HG02870 (cell line): ENCODE results near the gene B3GALNT1.

Experiments
- ATAC-seq: cut with Tn5 transposase; IDR thresholded peaks from one replicate; pipeline ENCODE4 v1.9.1; 2021; ENCODE audit warnings: mild to moderate bottlenecking, moderate library complexity; ENCODE audit not compliant: unreplicated experiment

The B3GALNT1 gene

DNA sequence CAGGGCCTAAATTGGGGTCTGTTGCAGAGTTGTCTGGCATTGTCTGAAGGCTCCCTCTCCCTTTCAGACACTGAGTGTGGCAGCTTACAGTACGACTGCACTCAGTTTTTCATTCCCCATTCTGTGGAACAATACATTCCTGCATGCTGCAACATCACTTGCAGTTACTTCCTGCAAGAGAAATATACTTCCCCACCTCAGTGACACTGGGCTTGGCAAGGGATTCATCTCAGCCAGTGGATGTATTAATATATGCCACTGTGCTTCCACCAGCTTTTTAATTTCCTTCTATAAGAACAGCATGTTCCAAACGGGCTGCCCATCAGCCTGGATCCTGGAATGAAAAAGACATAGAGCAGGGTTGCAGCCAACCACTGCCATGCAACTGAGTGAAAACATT lies 23.1 kb downstream of the B3GALNT1 start:
- ATAC-seq: peak; percentile 31

DNA sequence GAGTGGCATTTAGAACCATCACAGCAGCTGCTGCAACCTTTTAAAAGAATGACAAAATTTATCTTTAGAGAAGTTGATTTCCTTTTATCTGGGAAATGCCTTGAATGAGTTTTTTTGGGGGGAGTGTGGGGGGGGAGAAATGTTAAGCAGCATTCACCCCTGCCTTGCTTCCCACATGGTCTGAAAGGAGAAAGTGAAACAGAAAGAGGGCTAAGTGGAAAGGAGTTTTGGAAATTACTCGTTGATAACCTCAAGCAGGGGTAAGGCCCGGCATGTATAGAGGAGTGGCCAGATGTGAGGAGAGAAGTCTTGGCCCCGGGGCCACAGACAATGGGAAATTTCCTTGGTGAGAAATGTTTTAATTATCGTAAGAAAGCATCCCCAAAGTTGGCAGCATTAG lies 23.5 kb downstream of the B3GALNT1 start:
- ATAC-seq: peak; percentile 92

DNA sequence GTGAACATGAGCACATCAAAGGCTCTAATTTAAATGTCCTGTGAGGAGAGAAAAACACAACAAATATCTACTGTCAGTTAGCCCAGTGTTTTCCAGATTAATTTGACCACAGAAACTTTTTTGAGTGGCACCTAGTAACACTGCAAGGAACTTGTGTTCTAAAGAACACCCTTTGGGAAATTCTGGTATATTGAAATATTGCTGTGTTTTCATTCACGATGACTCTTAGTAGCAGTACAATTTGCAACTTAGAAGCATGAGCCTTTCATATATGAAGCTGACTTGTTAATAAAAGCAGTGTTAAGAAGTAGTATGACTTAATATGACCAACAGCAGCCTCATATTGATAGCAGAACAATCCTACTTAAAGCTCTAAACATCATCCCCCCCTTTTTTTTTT lies 32.0 kb downstream of the B3GALNT1 start:
- ATAC-seq: no peak

DNA sequence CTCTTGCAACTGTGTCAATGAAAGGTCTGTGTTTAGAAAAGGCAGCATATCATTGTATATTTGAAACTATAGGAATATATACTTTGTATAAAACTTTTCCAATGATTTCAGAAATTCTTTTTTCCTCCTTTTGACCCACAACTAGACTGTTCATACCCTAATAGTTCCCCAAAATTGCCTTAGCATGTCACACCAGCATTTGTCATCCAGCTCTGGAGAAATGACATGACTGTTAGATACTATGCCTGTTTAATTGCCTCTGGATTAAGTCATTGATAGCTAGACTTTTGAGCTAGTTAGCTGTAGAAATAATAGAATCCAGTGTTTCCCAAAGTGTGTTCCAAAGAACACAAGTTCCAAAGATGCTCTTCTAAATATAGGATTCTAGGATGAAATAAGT lies 32.4 kb downstream of the B3GALNT1 start:
- ATAC-seq: no peak

DNA sequence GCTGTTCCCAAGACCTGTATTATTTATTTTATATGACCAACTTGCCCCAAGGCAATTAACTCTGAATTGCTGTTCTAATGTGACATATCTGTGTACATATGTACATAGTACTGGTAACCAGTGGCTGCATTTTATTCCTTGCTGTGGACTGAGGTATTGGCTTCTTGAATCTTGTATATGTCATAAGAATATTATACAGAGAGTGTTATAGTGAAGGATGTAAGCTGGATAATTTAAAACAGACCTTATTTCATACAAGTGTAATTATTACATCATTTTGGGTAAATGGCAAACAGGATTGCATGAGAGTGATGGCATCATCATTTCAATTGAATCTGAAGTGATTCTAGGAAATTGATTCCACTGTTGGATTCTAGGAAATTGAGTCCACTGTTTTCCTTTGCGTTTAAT lies 32.9 kb downstream of the B3GALNT1 start:
- no peak for ATAC-seq

DNA sequence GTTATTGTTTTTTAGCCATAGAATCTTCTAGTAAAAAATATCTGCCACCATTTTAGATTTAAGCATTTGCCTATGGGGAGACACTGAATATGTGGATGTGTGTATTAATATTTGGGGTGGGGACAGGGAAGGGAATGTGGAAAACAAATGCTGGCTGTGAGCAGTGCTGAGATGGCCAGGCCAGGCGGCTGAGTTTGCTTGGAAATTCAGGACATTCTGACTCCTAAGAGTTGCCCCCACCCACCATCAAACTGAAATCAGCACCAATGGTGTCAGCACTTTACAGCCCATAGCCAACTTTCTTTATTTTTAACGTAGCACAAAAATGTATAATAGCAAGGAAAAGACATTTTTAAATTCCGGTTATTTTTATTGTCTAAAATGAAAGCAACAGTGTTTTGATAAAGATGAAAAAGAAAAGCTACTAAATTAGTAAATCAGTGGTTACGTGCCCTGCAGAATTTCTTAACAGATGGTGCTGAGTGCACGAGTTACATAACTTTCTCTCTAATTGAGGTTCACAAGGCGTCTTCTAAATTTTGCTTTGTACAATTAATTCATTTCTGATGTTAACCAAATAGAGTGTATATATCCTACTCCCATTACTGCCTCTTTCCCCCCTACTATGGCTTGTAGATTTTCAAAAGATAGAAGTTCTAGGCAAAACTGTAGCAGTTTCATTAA lies 34.0 kb downstream of the B3GALNT1 start:
- no peak for ATAC-seq

DNA sequence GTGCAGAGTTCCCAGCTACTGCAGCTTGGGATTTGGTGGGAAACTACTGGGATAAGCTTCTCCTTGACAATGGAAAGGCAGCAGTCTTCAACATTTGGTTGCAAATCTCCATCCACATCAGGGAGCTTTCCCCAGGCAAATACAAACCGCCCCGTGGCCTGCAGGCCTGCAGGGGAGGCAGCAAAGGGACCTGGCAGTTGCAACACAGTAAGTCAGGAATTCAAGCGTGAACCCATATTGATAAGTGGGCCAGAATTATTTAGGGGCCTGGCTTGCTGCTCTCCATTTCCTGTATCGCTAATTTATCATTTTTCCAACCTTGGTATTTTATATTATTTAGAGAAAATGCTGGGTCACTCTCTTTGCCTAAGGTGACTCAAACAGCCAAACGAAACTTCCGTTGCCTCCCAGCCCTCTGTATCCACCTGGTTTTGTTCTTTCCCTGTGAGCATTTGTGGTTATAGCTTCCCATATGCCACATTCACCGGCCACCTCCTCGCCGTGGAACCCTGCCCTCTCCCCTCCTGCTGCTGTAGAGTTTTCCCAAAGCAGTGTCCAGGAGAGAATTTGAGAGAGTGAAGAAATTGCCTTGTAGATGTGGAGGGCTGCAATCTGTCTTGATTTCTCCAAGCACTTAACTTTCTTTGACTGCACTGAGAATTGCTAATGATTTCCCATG lies 34.8 kb downstream of the B3GALNT1 start:
- no peak for ATAC-seq

DNA sequence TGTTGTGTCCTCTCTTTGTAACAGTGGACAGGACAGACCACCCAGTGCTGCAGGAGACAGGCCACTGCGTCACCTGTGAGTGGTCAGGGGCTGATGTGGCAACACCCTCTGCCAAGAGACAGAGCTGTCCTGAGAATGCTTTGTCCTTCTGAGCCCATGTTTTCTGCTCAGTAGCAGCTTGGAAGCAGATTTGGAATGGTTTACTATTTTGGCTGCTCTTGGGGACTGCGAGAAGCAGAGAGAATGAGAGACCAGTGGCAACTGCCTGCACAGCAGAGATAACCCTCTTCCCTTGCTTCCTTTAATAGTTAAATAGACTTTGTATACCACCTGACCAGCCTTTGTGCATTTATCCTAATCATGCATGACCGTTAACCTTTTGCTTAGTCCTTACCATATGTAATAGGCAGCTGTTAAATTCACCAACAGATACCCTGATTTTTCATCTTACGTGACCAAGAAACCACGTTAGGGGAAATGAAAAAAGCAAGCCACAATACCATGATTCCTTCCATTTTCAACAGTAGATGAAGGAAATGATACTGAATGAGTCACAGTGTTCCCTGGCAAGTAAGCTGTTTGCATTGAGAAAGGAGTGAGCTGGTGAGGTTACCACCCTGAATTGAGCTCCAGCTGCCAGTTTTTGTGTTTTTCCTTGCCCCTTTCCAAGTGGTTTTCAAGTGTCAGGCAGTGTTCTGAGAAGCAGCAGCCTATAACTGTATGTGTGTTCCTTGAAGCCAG lies 35.5 kb downstream of the B3GALNT1 start:
- peak; percentile 96 for ATAC-seq

DNA sequence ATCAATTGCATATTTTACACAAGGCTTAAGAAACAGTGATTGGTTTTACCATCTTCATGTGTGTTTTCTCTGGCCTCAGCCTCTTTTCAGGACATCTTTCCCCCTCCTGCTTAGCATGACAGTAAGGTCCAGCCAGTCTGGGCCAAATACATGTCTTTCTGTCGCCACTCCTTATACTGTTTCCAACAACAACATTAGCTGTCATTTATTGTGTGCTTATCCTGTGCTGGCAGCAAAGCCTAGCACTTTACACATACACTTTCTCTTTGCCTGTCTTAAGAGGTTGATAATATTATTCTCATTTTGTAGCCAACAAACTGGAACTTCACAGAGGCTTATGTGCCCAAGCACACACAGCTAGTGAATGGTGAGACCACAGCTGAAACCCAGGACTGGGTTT lies 37.8 kb downstream of the B3GALNT1 start:
- ATAC-seq: no peak

DNA sequence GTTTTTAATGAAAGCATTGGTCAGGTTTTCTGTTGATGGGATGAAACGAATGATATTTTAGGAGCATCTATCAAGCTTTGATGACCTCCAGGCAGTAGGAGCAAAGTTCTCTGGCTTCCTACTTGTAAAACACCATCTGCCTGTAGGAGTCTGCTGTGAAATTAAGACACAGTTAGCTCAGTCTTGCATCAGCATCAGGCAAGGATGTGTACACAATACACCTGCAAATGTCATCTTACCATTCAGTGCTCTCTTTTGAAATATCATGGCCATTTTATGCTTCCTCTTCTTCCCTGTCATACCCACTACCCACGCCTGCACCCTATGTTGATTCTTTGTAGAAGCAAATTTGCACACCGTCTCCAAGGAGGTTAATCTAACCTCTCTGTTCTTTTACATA lies 38.2 kb downstream of the B3GALNT1 start:
- ATAC-seq: no peak

DNA sequence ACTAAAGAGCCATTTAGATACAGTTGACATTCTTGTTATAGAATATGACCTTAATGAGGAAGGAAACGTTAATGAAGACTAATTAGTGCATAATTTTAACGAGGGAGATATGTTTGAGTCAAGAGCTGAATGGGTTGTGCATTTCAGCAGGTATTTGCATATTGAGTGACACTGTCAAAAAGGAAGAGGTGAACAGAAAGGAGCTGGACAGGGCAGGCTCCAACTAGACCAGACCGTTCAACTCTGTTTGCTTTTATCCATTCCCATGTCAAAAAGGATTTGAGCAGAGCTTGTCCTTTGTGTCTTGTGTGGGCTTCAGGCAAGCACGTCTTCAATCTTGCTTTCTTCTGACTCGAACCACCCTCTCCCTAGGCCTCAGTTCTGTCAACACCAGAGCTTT lies 40.7 kb downstream of the B3GALNT1 start:
- no peak for ATAC-seq

DNA sequence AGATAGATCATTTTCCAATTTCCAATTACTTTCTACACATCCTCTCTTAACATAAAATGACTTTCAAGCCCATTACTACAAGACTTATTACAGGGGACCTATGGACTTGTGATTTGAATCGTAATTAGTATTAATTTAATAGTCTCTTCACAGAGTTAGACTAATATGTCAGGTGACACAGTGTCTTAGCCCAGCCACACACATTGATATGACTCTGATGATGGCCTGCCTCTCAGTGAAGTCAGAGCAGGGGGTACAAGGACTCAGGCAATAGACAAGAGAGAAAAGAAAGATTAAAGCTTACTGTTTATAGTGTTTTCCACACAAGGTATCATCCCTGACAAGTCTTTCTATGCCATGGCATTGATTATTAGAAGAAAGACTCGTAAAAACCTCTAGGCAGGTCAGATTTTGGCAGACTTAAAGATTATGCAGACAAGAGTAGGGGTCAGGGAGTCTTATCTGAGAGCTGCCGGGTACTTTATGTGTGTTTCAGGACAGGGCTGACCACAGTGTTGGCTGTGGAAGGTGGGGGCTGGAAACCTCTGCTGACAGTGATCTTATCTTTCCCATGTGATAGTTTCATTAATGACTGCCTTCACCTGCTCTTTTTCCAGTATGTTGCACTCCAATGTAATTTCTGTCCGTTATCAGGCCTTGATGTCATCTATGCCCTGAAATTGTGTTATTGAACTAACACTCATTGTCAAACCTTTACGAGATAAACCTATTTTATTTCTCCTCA lies 50.1 kb downstream of the B3GALNT1 start:
- no peak for ATAC-seq

DNA sequence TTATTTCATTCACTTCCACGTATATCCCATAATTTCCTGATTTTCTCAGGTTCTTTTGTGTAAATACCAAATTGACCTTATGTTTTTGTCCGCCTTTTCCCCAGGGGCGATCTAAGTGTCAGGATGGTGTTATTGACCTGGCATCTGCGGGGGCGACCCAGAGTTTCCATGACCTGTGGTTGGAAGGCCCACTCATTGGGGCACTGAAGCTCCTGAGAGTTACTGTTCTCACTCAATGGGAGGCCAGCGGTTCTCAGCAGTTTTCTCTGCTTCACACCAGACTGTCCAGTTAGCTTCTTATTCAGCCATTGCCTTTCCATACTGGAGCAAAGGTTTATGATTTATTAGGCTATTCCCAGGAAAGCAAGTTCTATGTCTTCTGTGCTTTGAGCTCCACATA lies 53.3 kb downstream of the B3GALNT1 start:
- no peak for ATAC-seq

DNA sequence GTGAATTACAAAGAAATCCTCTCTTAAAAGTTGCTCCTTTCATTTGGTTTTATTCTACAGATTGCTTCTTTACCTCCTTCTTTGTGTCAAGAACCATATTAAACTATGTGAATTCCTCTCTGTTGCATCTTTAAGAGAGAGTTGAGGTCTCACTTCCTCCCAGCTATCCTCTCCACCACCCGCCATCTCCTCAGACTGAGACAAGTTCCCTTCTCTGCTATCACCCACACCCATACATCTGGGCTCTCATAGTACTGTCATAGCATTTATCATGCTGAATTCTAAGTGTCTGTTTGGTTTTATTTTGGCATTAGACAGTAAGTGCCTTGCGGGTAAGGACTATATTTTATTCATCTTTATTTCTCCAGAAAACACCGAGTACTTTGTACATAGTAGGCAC lies 54.2 kb downstream of the B3GALNT1 start:
- ATAC-seq: peak; percentile 84

DNA sequence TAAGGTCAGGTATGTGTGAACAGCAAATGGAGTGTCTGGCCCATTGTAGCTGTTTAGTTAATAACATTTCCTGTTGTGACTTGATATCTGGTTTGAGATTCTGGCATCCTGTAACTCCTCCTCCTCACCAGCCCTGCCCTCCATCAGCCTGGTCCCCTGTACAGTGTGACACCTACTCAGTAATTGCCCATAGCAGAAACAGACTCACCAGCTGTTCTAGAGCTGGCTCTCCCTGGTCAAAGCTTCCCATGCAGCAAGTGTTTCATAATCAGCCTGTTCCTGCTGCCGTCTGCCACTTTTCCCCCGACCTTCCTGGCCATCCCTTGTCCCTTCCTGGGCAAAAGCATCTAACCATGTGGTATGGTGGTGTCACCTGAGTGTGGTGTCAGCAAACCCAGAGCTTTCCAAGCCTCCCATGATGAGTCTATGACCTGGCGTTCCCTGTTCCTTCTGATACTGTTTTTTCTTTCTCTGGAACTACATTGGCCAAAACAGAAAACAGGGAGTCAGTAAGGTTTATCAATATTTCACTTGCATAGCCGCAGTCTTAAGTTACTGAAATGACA lies 55.4 kb downstream of the B3GALNT1 start:
- no peak for ATAC-seq

DNA sequence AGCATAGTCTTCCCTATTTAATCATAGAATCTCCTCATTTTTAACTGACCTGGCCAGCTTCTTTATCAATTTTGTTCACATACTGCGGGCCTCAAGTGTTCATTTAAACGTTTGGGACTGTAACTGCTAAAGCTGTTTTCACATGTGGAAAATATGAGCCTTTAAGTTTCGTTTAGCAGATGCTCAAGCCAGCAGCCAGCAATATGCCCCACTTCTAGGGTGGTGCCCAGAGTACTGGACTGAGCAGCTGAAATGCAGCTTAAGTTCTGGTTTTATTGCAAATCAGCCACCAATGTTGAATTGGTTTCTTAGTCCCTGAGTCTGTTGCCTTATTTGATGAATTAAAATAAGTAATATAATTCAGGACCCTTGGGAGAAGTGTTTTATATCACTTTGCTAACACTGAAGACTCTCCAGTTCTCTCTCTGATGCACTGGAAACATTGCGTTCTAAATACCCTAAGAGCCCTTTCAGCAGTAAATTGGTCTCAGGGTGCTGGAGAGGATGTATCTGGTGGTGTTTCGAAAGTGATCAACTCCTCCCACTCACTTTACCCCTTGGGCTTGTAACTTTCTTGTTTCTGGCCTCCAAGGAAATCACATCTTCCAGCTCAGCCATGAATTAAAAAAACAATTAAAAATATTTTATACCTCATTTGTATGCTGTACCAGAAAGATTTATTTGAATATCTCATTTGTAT lies 61.7 kb downstream of the B3GALNT1 start:
- ATAC-seq: peak; percentile 59

DNA sequence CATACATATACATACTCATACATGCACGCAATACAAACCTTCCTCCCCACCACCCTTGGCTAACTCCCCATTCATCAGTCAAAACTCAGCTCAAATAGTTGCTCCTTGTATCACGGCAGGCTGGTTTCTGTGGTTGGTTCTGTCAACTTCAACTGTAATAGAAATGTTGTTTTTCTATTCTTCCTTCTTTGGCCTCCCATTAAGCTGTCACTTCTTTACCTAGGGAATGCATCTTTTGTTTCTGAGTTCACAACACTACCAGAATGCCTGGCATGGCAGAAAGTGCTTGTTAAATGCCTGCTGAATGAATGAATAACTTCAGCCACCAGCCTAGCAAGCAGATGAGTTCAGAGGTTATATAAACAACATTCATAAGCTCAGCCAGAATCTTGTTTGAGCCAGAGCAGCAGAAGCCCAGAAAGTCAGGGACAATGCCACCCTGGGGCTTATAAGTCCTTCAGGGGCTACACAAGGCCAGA lies 63.1 kb downstream of the B3GALNT1 start:
- ATAC-seq: peak; percentile 95

DNA sequence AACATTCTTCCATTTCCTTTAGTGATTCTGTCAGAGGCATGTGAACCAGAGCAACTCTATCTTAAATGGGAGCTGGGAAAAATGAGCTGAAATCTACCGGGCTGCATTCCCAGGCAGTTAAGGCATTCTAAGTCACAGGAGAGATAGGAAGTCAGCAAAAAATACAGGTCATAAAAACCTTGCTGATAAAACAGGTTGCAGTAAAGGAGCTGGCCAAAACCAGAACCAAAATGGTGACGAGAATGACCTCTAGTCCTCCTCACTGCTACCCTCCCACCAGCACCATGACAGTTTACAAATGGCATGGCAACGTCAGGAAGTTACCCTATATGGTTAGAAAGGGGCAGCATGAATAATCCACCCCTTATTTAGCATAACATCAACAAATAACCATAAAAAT lies 66.4 kb downstream of the B3GALNT1 start:
- no peak for ATAC-seq

DNA sequence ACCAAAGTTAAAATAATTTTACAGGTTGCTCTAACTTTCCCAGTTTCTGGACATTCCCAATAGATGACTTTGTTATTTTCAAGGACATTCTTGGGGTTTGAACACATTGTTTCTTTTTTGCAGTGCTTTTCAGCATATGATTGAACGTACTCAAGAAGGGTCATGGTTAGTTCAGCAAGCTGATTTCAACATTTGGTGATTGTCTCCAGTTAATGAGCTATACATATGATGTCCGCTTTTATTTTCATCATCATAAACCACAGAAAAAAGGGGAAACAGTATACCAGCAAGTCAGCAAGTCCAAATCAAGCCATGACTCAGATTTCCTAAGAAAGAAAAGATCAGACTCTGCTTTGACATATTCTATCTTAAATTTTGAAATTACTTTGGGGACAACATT lies 69.4 kb downstream of the B3GALNT1 start:
- no peak for ATAC-seq

DNA sequence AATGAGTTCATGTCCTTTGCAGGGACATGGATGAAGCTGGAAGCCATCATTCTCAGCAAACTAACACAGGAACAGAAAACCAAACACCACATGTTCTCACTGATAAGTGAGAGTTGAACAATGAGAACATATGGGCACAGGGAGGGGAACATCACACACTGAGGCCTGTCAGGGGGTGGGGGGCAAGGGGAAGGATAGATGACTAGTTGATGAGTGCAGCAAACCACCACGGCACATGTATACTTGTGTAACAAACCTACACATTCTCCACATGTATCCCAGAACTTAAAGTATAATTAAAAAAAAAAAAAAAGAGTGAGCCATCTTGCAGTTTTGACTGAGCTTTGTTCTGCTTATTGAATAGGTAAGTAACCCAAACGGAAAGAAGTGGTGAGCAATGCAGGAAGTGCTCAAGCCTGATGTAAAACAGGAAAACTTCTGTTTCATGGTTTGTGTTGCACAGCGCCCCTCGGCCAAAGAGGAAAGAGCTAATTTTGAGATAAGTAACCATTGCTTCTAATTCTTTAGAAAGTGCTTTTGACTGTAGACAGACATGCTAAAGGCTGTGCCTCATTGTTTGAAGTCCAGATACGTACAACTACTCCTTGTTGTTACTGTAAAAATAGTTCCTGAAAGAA lies 70.1 kb downstream of the B3GALNT1 start:
- ATAC-seq: peak; percentile 92
